H1 (cell line): ENCODE measurements around the gene MIPEP. TPM values are rescaled to one million over a fixed set of nuclear protein-coding genes. Genes with fewer than 3 reads are reported as not detected.

Source experiments
- CTCF ChIA-PET: fragments of 300-600 bp; sonication (Branson Sonifier 250); formaldehyde crosslinking; loops from one replicate; lab custom pipeline; 2021; ENCODE audit not compliant: partially characterized antibody; lab: Charles Lee
- POLR2A ChIA-PET: fragments of 300-600 bp; sonication (Branson Sonifier 250); formaldehyde crosslinking; loops from one replicate; lab custom pipeline; 2021; ENCODE audit warnings: inconsistent platforms; ENCODE audit not compliant: partially characterized antibody; lab: Charles Lee
- DNase-seq, 2 experiments: peaks; one replicate each; pipeline versions ENCODE4 v3.0.0 to v3.0.0-alpha.2; 2010 to 2022; ENCODE audit warnings: low spot score in 2 of 2, low read depth in 1 of 2, mixed read lengths in 1 of 2
- FAIRE-seq: peaks from 2 replicates; lab custom pipeline; 2011; peaks lifted over from hg19 to GRCh38; lab: Jason Lieb, UNC
- H2AFZ ChIP-seq: 2 replicates; pipeline ENCODE4 v1.8.1; 2012; ENCODE audit warnings: low read length, inconsistent platforms
- H2AK5ac ChIP-seq: 2 replicates; pipeline ENCODE4 v1.6.1; 2013; ENCODE audit warnings: low read depth, low read length
- H2BK120ac ChIP-seq: replicated peaks from 2 replicates; pipeline ENCODE3; 2013; ENCODE audit warnings: low read depth, low read length, inconsistent platforms
- H2BK12ac ChIP-seq: 2 replicates; pipeline ENCODE4 v1.6.1; 2013; ENCODE audit warnings: low read depth, low read length
- H2BK15ac ChIP-seq: 2 replicates; pipeline ENCODE4 v1.6.1; 2013; ENCODE audit warnings: low read length
- H2BK20ac ChIP-seq: 2 replicates; pipeline ENCODE4 v1.6.1; 2013; ENCODE audit warnings: low read length
- H2BK5ac ChIP-seq: 2 replicates; pipeline ENCODE4 v1.6.1; 2013; ENCODE audit warnings: low read depth, low read length
- H3K14ac ChIP-seq: 2 replicates; pipeline ENCODE4 v1.6.1; 2013; ENCODE audit warnings: inconsistent platforms; ENCODE audit not compliant: insufficient read length
- H3K18ac ChIP-seq: 2 replicates; pipeline ENCODE4 v1.6.1; 2013; ENCODE audit warnings: low read length; ENCODE audit errors: extremely low read depth
- H3K23ac ChIP-seq: 2 replicates; pipeline ENCODE4 v1.6.1; 2013; ENCODE audit warnings: inconsistent platforms; ENCODE audit not compliant: insufficient read length
- H3K23me2 ChIP-seq: 2 replicates; pipeline ENCODE4 v1.6.1; 2013; ENCODE audit warnings: low read depth, low read length
- H3K27ac ChIP-seq: 2 replicates; pipeline ENCODE4 v1.6.1; 2011; ENCODE audit warnings: low read depth, low read length, inconsistent platforms
- H3K27me3 ChIP-seq, 4 experiments: replicated peaks in 1 of 4; 1 replicate in 1 of 4; 2 replicates in 3 of 4; pipeline versions ENCODE4 v1.6.1 to v1.8.1; 2011 to 2013; ENCODE audit warnings: low read length in 3 of 4, mild to moderate bottlenecking in 3 of 4, inconsistent platforms in 2 of 4, mixed read lengths in 2 of 4, moderate library complexity in 1 of 4; ENCODE audit not compliant: control insufficient read depth in 3 of 4, insufficient read depth in 3 of 4; ENCODE audit errors: extremely low read depth in 1 of 4
- H3K36me3 ChIP-seq, 4 experiments: 2 replicates each; pipeline versions ENCODE4 v1.6.1 to v1.8.1; 2011 to 2013; ENCODE audit warnings: mild to moderate bottlenecking in 4 of 4, low read length in 3 of 4, moderate library complexity in 2 of 4, control low read depth in 1 of 4, inconsistent platforms in 1 of 4; ENCODE audit not compliant: insufficient read depth in 4 of 4, control insufficient read depth in 2 of 4
- H3K4ac ChIP-seq: replicated peaks from 2 replicates; pipeline ENCODE3; 2013; ENCODE audit warnings: low read length, low read depth, mixed read lengths, inconsistent platforms; ENCODE audit not compliant: insufficient read length
- H3K4me1 ChIP-seq, 4 experiments: replicated peaks in 1 of 4; 1 replicate in 1 of 4; 2 replicates in 3 of 4; pipeline versions ENCODE4 v1.6.1 to v1.8.1; 2011 to 2013; ENCODE audit warnings: low read length in 3 of 4, inconsistent platforms in 2 of 4, mixed read lengths in 1 of 4; ENCODE audit not compliant: insufficient read depth in 4 of 4, control insufficient read depth in 3 of 4
- H3K4me2 ChIP-seq, 2 experiments: 2 replicates each; pipeline versions ENCODE4 v1.6.1 to v1.8.1; 2011 to 2013; ENCODE audit warnings: low read depth in 2 of 2, low read length in 2 of 2, control low read depth in 1 of 2, inconsistent platforms in 1 of 2, mild to moderate bottlenecking in 1 of 2; ENCODE audit not compliant: insufficient read depth in 1 of 2
- H3K4me3 ChIP-seq, 4 experiments: fragments of 200-600, 300-600 bp in 1 of 4; sonication (generic), shearing (Covaris generic), sonication (Bioruptor Twin) in 1 of 4; 2 replicates each; pipeline versions ENCODE4 v1.5.1 to v1.8.1; 2011 to 2016; ENCODE audit warnings: low read length in 4 of 4, low read depth in 3 of 4, control low read depth in 2 of 4, inconsistent platforms in 2 of 4, mild to moderate bottlenecking in 2 of 4, mixed read lengths in 1 of 4, moderate library complexity in 1 of 4; ENCODE audit not compliant: insufficient read depth in 2 of 4; ENCODE audit errors: extremely low read depth in 1 of 4
- H3K56ac ChIP-seq: replicated peaks from 2 replicates; pipeline ENCODE3; 2013; ENCODE audit warnings: low read depth, mild to moderate bottlenecking, mixed read lengths, low read length, inconsistent platforms; ENCODE audit not compliant: insufficient read length
- H3K79me1 ChIP-seq: 2 replicates; pipeline ENCODE4 v1.6.1; 2013; ENCODE audit warnings: low read depth, low read length, control low read depth
- H3K79me2 ChIP-seq, 2 experiments: 2 replicates each; pipeline versions ENCODE4 v1.6.1 to v1.8.1; 2012 to 2013; ENCODE audit warnings: low read length in 2 of 2, mild to moderate bottlenecking in 2 of 2, inconsistent platforms in 1 of 2; ENCODE audit not compliant: insufficient read depth in 2 of 2, control insufficient read depth in 1 of 2
- H3K9ac ChIP-seq, 4 experiments: replicated peaks in 1 of 4; 1 replicate in 1 of 4; 2 replicates in 3 of 4; pipeline versions ENCODE4 v1.6.1 to v1.8.1; 2011 to 2013; ENCODE audit warnings: low read depth in 3 of 4, low read length in 3 of 4, control low read depth in 2 of 4, mild to moderate bottlenecking in 2 of 4, moderate library complexity in 2 of 4, inconsistent platforms in 1 of 4; ENCODE audit errors: extremely low read depth in 1 of 4
- H3K9me3 ChIP-seq, 2 experiments: 2 replicates each; pipeline versions ENCODE4 v1.6.1 to v1.8.1; 2012 to 2013; ENCODE audit warnings: mild to moderate bottlenecking in 2 of 2, moderate library complexity in 2 of 2, control low read depth in 1 of 2, inconsistent platforms in 1 of 2, low read depth in 1 of 2, low read length in 1 of 2, mixed read lengths in 1 of 2; ENCODE audit not compliant: insufficient read depth in 2 of 2
- H4K20me1 ChIP-seq, 2 experiments: replicated peaks in 1 of 2; 2 replicates each; pipeline versions ENCODE3 to v1.8.1; 2011 to 2013; ENCODE audit warnings: inconsistent platforms in 2 of 2, low read length in 2 of 2, mild to moderate bottlenecking in 1 of 2; ENCODE audit not compliant: insufficient read depth in 2 of 2, control insufficient read depth in 1 of 2
- H4K5ac ChIP-seq: 2 replicates; pipeline ENCODE4 v1.6.1; 2013; ENCODE audit warnings: low read length, low read depth, mixed read lengths, inconsistent platforms; ENCODE audit not compliant: insufficient read length
- H4K8ac ChIP-seq: 2 replicates; pipeline ENCODE4 v1.8.0; 2013; ENCODE audit warnings: mild to moderate bottlenecking, moderate library complexity, low read length, inconsistent platforms; ENCODE audit not compliant: insufficient read depth; ENCODE audit errors: extremely low read depth
- H4K91ac ChIP-seq: replicated peaks from 2 replicates; pipeline ENCODE3; 2013; ENCODE audit warnings: low read length, mixed read lengths, inconsistent platforms; ENCODE audit not compliant: insufficient read length
- BACH1 ChIP-seq: IDR thresholded peaks from 2 replicates; pipeline ENCODE4 v1.6.1; 2012; ENCODE audit warnings: low read length, improper control_type of control experiment
- CBX8 ChIP-seq: fragments of 300-800, 300-1000 bp; sonication (generic); IDR thresholded peaks from 2 replicates; pipeline ENCODE4 v1.7.1; 2016; ENCODE audit warnings: low read depth, low read length, borderline replicate concordance
- CHD2 ChIP-seq: IDR thresholded peaks from 2 replicates; pipeline ENCODE4 v1.6.1; 2012; ENCODE audit warnings: low read length, improper control_type of control experiment
- EGR1 ChIP-seq: IDR thresholded peaks from 2 replicates; pipeline ENCODE4 v1.6.1; 2011; ENCODE audit warnings: low read depth, low read length, borderline replicate concordance
- EZH2 ChIP-seq: fragments of 200-600 bp; sonication (generic); IDR thresholded peaks from 2 replicates; pipeline ENCODE4 v1.7.1; 2012; ENCODE audit warnings: low read depth, mild to moderate bottlenecking, moderate library complexity, low read length, inconsistent platforms; ENCODE audit not compliant: severe bottlenecking
- HDAC2 ChIP-seq, 2 experiments: fragments of 300-600 bp in 1 of 2; sonication (generic) in 1 of 2; IDR thresholded peaks; 2 replicates each; pipeline ENCODE4 v1.6.1; 2011 to 2012; ENCODE audit warnings: low read depth in 2 of 2, low read length in 2 of 2, mild to moderate bottlenecking in 2 of 2, moderate library complexity in 2 of 2, borderline replicate concordance in 1 of 2, inconsistent platforms in 1 of 2
- KDM1A ChIP-seq: fragments of 200-600, 300-600 bp; sonication (generic); IDR thresholded peaks from 2 replicates; pipeline ENCODE4 v1.7.1; 2016; ENCODE audit warnings: mild to moderate bottlenecking, low read length, borderline replicate concordance
- MAX ChIP-seq: IDR thresholded peaks from 2 replicates; pipeline ENCODE4 v1.6.1; 2012; ENCODE audit warnings: inconsistent platforms
- RXRA ChIP-seq: IDR thresholded peaks from 2 replicates; pipeline ENCODE4 v1.6.1; 2011; ENCODE audit warnings: low read depth, mild to moderate bottlenecking, low read length, moderate library complexity; ENCODE audit not compliant: insufficient read depth
- SIX5 ChIP-seq: IDR thresholded peaks from 2 replicates; pipeline ENCODE4 v1.6.1; 2011; ENCODE audit warnings: mild to moderate bottlenecking, low read depth, low read length
- SP1 ChIP-seq: IDR thresholded peaks from 2 replicates; pipeline ENCODE4 v1.6.1; 2011; ENCODE audit warnings: low read depth, low read length
- TAF7 ChIP-seq: optimal IDR thresholded peaks from 2 replicates; pipeline ENCODE3; 2011; ENCODE audit warnings: low read depth, mild to moderate bottlenecking, inconsistent platforms, low read length, moderate library complexity, borderline replicate concordance
- WGBS, 2 experiments: shearing (Covaris generic) in 1 of 2; methylation state at CpG; one replicate each; pipeline versions ENCODE4 v1.1.6 to v1.1.7; 2013 to 2015; ENCODE audit warnings: low lambda C conversion rate in 2 of 2, mixed read lengths in 2 of 2, inconsistent platforms in 1 of 2, low coverage in 1 of 2, missing lambda C conversion rate in 1 of 2; ENCODE audit not compliant: insufficient replicate concordance in 2 of 2, insufficient coverage in 1 of 2, insufficient read length in 1 of 2; ENCODE audit errors: extremely low coverage in 1 of 2, missing lambda C conversion rate in 1 of 2; 5-methylcytosine and 5-hydroxymethylcytosine counted together
- polyA plus RNA-seq, 7 experiments: library from polyadenylated mRNA; depleted of rRNA in 3 of 7; stranded (reverse) in 5 of 7; unstranded in 2 of 7; fragments of >200 nt in 5 of 7; fragments of 200-250 nt in 2 of 7; gene quantifications; 1 replicate in 5 of 7; 2 replicates in 1 of 7; 4 replicates in 1 of 7; pipeline versions ENCODE4 v1.2.1 to v1.2.3, GENCODE V29; 2011 to 2013; ENCODE audit warnings: missing spikeins in 2 of 7, mixed read lengths in 2 of 7
- total RNA-seq: library from RNA; stranded (reverse); fragmentation: NEBNext Ultra II Directional; extraction: Animal tissue kit (Norgen Biotek cat#: 25700); gene quantifications from 2 replicates; pipeline ENCODE4 v1.2.1, GENCODE V29; 2021

The MIPEP gene
- total and polyA plus RNA-seq, 2 of the 8 experiments (the other 6 are each of a cell fraction or from before 2014, with no cell fraction given): 24.0 to 24.2 TPM

- H3K27me3 ChIP-seq: no peaks in the 10 kb centered on the region
- no peak overlapping the region for H3K18ac ChIP-seq
- DNase-seq (no peak), FAIRE-seq (no peak)
- H3K23ac ChIP-seq: no peak overlapping the region
- H3K4me3 ChIP-seq: no peak overlapping the region
- no peak overlapping the region for H2AFZ ChIP-seq
- H3K9me3 ChIP-seq: no peaks in the 10 kb centered on the region
- no peak overlapping the region for H2BK15ac ChIP-seq
- no peak overlapping the region for H3K4ac ChIP-seq
- H2BK5ac ChIP-seq: no peak overlapping the region
- no peak overlapping the region for H4K5ac ChIP-seq
- H4K91ac ChIP-seq: no peak overlapping the region
- no peak overlapping the region for H3K27ac ChIP-seq
- no peak overlapping the region for H4K8ac ChIP-seq
- no peaks in the 10 kb centered on the region for H3K23me2 ChIP-seq
- no peak overlapping the region for H3K56ac ChIP-seq
- ChIA-PET CTCF (no interaction called here), POLR2A (no interaction called here)
- H2BK12ac ChIP-seq: no peak overlapping the region
- H3K9ac ChIP-seq: no peak overlapping the region
- WGBS, 2 experiments: 100% methylated on average over 1 of the region's 1 CpG; no CpG with 5 or more reads in 1 of the 2 experiments
- no peak overlapping the region for H2BK20ac ChIP-seq
- peaks cover 0 to 2% (median 0%) of the 10 kb centered on the region in 4 experiments; a peak in 2 of 7 replicates for H3K4me1 ChIP-seq
- peaks cover 0 to 2% of the 10 kb centered on the region in 2 experiments for H4K20me1 ChIP-seq
- H3K36me3 ChIP-seq: no peaks in the 10 kb centered on the region; a peak in 1 of 8 replicates
- no peak overlapping the region for H2BK120ac ChIP-seq
- no peak overlapping the region for H2AK5ac ChIP-seq
- H3K79me1 ChIP-seq: no peaks in the 10 kb centered on the region
- H3K14ac ChIP-seq: no peak overlapping the region
- no peaks in the 10 kb centered on the region for H3K79me2 ChIP-seq
- TF ChIP-seq EGR1: no peak
- TF ChIP-seq KDM1A: no peak
- no peak for TF ChIP-seq EZH2
- no peak for TF ChIP-seq SIX5
- no peak for TF ChIP-seq HDAC2 (IDR thresholded peaks at IDR 0.05; ENCODE audit: borderline replicate concordance in 1 of 2, low read depth in 2 of 2, low read length in 2 of 2)
- no peak for TF ChIP-seq BACH1
- TF ChIP-seq RXRA: no peak
- TF ChIP-seq CBX8: no peak
- TF ChIP-seq SP1: no peak
- no peak for TF ChIP-seq CHD2
- no peak for TF ChIP-seq MAX
- no peak for TF ChIP-seq TAF7
- no peak overlapping the region for H3K4me2 ChIP-seq
These were observed 24.2 kb downstream of the MIPEP start for GRCh38 chr13:23865026-23865425.
